ENCODE measurements around the gene SLC66A2. TPM values are rescaled to one million over a fixed set of nuclear protein-coding genes. Genes with fewer than 3 reads are reported as not detected.

The SLC66A2 gene
- total RNA-seq, 4 donors from 2014 or later = 69.4 to 176 (median 103) TPM

GRCh38 chr18:79911344-79912270 is 39.8 kb downstream of the SLC66A2 start:
- DNase-seq (ENCODE audit: low spot score) (no peak), ATAC-seq (ENCODE audit: low FRiP score) (no peak)
- TF ChIP-seq CTCF (IDR thresholded peaks at IDR 0.05) = no peak

- DNase-seq (ENCODE audit: low spot score) = no peak
- no peak for ATAC-seq (ENCODE audit: low FRiP score)
- TF ChIP-seq CTCF (IDR thresholded peaks at IDR 0.05) = no peak
These were observed 40.7 kb downstream of the SLC66A2 start for GRCh38 chr18:79910563-79911343.

GRCh38 chr18:79906706-79907105 is 44.7 kb downstream of the SLC66A2 start:
- DNase-seq (ENCODE audit: low spot score) (no peak), ATAC-seq (ENCODE audit: low FRiP score) (no peak)
- TF ChIP-seq CTCF (IDR thresholded peaks at IDR 0.05) = no peak

- no peak for TF ChIP-seq CTCF (IDR thresholded peaks at IDR 0.05)
- ATAC-seq (ENCODE audit: low FRiP score) = no peak
- no peak for DNase-seq (ENCODE audit: low spot score)
These were observed 45.5 kb downstream of the SLC66A2 start for GRCh38 chr18:79905993-79906392.

GRCh38 chr18:79905389-79905911 is 46.0 kb downstream of the SLC66A2 start:
- no peak for TF ChIP-seq CTCF (IDR thresholded peaks at IDR 0.05)
- no peak for DNase-seq (ENCODE audit: low spot score)
- ATAC-seq (ENCODE audit: low FRiP score) = peak; percentile 47

- no peak for ATAC-seq (ENCODE audit: low FRiP score)
- TF ChIP-seq CTCF (IDR thresholded peaks at IDR 0.05) = no peak
- DNase-seq (ENCODE audit: low spot score) = no peak
These were observed 46.9 kb downstream of the SLC66A2 start for GRCh38 chr18:79904357-79905147.

Measured in omental fat pad (tissue), 4 donors.